H1 (cell line): Measurements from ENCODE around the gene CTNND2. TPM values are rescaled to one million over a fixed set of nuclear protein-coding genes. Genes with fewer than 3 reads are reported as not detected.

Source experiments
- CHD2 ChIP-seq: IDR thresholded peaks from 2 replicates; pipeline ENCODE4 v1.6.1; 2012; ENCODE audit warnings: low read length, improper control_type of control experiment
- MAFK ChIP-seq: IDR thresholded peaks from 2 replicates; pipeline ENCODE4 v1.6.1; 2012; ENCODE audit warnings: low read depth, mild to moderate bottlenecking, improper control_type of control experiment, low read length
- SP4 ChIP-seq: IDR thresholded peaks from 2 replicates; pipeline ENCODE4 v1.6.1; 2012; ENCODE audit warnings: low read length, inconsistent platforms
- polyA plus RNA-seq, 7 experiments: library from polyadenylated mRNA; depleted of rRNA in 3 of 7; stranded (reverse) in 5 of 7; unstranded in 2 of 7; fragments of >200 nt in 5 of 7; fragments of 200-250 nt in 2 of 7; gene quantifications; 1 replicate in 5 of 7; 2 replicates in 1 of 7; 4 replicates in 1 of 7; pipeline versions ENCODE4 v1.2.1 to v1.2.3, GENCODE V29; 2011 to 2013; ENCODE audit warnings: missing spikeins in 2 of 7, mixed read lengths in 2 of 7
- total RNA-seq: library from RNA; stranded (reverse); fragmentation: NEBNext Ultra II Directional; extraction: Animal tissue kit (Norgen Biotek cat#: 25700); gene quantifications from 2 replicates; pipeline ENCODE4 v1.2.1, GENCODE V29; 2021
- TF ChIP-seq, protein P1 (sequence below): fragments of 300-600 bp; sonication (generic); IDR thresholded peaks from 2 replicates; pipeline ENCODE4 v1.7.1; 2012; ENCODE audit warnings: low read length, moderate library complexity, mild to moderate bottlenecking, inconsistent platforms; ENCODE audit not compliant: insufficient replicate concordance
- TF ChIP-seq, protein P2 (sequence below), 3 experiments: IDR thresholded peaks; 1 replicate in 2 of 3; 2 replicates in 1 of 3; pipeline versions ENCODE4 v1.5.1 to v1.6.1; 2011; ENCODE audit warnings: low read length in 3 of 3, mild to moderate bottlenecking in 3 of 3, inconsistent platforms in 2 of 3, low read depth in 1 of 3, moderate library complexity in 1 of 3; ENCODE audit not compliant: insufficient read depth in 1 of 3; ENCODE audit errors: control extremely low read depth in 1 of 3

Gene CTNND2
- total and polyA plus RNA-seq, 2 of the 8 experiments (the other 6 are each of a cell fraction or from before 2014, with no cell fraction given): 7.4 to 14.2 TPM

DNA sequence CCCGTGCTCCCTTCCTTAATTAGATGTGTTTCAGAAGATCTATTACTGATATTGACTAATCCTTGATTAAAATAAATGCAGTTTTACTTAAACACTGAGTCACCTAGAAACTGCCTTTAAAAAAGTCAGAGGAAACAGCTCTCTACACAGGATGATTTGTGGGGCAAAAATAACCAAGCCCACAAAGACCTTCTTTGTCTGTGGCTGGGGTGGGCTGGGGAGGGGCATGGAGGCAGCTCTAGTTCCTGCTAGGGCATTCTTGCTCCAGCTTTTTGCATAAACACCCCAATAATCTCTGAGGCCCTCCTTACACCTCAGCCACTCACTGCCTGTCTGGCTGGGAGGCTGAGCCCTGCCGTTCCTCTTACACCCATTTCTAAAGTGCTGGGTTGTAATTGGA, 915.6 kb downstream of the CTNND2 start (continued):
- TF ChIP-seq, protein P1, sequence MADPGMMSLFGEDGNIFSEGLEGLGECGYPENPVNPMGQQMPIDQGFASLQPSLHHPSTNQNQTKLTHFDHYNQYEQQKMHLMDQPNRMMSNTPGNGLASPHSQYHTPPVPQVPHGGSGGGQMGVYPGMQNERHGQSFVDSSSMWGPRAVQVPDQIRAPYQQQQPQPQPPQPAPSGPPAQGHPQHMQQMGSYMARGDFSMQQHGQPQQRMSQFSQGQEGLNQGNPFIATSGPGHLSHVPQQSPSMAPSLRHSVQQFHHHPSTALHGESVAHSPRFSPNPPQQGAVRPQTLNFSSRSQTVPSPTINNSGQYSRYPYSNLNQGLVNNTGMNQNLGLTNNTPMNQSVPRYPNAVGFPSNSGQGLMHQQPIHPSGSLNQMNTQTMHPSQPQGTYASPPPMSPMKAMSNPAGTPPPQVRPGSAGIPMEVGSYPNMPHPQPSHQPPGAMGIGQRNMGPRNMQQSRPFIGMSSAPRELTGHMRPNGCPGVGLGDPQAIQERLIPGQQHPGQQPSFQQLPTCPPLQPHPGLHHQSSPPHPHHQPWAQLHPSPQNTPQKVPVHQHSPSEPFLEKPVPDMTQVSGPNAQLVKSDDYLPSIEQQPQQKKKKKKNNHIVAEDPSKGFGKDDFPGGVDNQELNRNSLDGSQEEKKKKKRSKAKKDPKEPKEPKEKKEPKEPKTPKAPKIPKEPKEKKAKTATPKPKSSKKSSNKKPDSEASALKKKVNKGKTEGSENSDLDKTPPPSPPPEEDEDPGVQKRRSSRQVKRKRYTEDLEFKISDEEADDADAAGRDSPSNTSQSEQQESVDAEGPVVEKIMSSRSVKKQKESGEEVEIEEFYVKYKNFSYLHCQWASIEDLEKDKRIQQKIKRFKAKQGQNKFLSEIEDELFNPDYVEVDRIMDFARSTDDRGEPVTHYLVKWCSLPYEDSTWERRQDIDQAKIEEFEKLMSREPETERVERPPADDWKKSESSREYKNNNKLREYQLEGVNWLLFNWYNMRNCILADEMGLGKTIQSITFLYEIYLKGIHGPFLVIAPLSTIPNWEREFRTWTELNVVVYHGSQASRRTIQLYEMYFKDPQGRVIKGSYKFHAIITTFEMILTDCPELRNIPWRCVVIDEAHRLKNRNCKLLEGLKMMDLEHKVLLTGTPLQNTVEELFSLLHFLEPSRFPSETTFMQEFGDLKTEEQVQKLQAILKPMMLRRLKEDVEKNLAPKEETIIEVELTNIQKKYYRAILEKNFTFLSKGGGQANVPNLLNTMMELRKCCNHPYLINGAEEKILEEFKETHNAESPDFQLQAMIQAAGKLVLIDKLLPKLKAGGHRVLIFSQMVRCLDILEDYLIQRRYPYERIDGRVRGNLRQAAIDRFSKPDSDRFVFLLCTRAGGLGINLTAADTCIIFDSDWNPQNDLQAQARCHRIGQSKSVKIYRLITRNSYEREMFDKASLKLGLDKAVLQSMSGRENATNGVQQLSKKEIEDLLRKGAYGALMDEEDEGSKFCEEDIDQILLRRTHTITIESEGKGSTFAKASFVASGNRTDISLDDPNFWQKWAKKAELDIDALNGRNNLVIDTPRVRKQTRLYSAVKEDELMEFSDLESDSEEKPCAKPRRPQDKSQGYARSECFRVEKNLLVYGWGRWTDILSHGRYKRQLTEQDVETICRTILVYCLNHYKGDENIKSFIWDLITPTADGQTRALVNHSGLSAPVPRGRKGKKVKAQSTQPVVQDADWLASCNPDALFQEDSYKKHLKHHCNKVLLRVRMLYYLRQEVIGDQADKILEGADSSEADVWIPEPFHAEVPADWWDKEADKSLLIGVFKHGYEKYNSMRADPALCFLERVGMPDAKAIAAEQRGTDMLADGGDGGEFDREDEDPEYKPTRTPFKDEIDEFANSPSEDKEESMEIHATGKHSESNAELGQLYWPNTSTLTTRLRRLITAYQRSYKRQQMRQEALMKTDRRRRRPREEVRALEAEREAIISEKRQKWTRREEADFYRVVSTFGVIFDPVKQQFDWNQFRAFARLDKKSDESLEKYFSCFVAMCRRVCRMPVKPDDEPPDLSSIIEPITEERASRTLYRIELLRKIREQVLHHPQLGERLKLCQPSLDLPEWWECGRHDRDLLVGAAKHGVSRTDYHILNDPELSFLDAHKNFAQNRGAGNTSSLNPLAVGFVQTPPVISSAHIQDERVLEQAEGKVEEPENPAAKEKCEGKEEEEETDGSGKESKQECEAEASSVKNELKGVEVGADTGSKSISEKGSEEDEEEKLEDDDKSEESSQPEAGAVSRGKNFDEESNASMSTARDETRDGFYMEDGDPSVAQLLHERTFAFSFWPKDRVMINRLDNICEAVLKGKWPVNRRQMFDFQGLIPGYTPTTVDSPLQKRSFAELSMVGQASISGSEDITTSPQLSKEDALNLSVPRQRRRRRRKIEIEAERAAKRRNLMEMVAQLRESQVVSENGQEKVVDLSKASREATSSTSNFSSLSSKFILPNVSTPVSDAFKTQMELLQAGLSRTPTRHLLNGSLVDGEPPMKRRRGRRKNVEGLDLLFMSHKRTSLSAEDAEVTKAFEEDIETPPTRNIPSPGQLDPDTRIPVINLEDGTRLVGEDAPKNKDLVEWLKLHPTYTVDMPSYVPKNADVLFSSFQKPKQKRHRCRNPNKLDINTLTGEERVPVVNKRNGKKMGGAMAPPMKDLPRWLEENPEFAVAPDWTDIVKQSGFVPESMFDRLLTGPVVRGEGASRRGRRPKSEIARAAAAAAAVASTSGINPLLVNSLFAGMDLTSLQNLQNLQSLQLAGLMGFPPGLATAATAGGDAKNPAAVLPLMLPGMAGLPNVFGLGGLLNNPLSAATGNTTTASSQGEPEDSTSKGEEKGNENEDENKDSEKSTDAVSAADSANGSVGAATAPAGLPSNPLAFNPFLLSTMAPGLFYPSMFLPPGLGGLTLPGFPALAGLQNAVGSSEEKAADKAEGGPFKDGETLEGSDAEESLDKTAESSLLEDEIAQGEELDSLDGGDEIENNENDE: no peak
- no peak for TF ChIP-seq MAFK
- TF ChIP-seq, protein P2, sequence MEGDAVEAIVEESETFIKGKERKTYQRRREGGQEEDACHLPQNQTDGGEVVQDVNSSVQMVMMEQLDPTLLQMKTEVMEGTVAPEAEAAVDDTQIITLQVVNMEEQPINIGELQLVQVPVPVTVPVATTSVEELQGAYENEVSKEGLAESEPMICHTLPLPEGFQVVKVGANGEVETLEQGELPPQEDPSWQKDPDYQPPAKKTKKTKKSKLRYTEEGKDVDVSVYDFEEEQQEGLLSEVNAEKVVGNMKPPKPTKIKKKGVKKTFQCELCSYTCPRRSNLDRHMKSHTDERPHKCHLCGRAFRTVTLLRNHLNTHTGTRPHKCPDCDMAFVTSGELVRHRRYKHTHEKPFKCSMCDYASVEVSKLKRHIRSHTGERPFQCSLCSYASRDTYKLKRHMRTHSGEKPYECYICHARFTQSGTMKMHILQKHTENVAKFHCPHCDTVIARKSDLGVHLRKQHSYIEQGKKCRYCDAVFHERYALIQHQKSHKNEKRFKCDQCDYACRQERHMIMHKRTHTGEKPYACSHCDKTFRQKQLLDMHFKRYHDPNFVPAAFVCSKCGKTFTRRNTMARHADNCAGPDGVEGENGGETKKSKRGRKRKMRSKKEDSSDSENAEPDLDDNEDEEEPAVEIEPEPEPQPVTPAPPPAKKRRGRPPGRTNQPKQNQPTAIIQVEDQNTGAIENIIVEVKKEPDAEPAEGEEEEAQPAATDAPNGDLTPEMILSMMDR (IDR thresholded peaks at IDR 0.05; ENCODE audit: control extremely low read depth in 1 of 3, insufficient read depth in 1 of 3, low read depth in 1 of 3, low read length in 3 of 3): no peak
- no peak for TF ChIP-seq CHD2
- TF ChIP-seq SP4: no peak
- TF ChIP-seq, all 59 proteins: peak for 0
